ENCODE data around the gene SH2D3C.
A peak's percentile ranks its signal among the peaks of the same experiment; 100 is the strongest.

The SH2D3C gene

DNA sequence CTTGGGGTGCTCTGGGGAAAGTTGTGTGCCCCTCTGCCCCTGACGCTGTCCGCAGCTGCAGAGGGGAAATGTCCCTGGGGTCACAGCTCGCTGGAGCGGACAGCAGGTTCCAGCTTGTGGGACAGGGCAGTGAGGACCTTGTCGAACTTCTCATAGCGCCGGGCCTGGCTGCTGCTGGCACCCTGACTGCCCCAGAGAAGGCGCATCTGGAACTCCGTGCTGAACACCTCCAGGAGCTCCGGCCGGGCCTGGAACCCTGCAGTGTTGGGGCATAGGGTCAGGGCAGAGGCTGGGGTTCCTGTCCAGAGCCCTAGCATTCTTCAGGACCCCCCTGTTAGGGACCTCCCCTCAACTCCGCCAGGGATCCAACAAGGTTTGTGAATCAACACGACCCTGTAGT, 39.8 kb downstream of the SH2D3C start:
- DNase-seq: no peak

DNA sequence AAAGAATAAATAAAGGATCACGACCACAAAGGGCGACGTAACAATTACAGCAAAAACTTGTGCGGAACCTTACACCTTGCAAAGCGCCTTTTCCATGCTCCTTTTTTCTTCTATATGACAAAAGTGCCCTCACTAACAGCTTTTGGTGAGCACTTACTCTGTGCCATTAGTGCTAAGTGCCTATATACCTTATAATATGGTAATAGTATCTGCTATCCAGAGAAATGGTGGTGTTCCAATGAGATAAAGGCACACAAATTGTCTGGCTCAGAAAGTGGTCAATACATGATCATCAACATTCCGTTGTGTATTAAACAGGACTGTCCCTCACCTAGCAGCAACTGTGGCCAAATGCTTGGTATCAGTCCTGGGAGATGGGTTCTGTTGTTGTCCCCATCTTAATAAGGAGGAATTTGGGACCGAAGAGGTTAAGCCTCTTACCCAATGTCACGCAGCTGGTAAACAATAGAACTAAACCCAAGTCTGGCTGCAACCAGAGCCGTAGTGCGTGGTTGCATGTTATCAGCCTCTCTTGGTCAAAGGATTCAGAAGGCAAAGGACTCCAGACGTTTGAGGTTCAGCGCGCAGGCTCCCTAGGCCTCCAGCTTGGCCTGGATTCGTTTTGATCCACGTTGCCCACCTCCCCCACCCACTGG, 42.8 kb downstream of the SH2D3C start:
- DNase-seq: no peak

DNA sequence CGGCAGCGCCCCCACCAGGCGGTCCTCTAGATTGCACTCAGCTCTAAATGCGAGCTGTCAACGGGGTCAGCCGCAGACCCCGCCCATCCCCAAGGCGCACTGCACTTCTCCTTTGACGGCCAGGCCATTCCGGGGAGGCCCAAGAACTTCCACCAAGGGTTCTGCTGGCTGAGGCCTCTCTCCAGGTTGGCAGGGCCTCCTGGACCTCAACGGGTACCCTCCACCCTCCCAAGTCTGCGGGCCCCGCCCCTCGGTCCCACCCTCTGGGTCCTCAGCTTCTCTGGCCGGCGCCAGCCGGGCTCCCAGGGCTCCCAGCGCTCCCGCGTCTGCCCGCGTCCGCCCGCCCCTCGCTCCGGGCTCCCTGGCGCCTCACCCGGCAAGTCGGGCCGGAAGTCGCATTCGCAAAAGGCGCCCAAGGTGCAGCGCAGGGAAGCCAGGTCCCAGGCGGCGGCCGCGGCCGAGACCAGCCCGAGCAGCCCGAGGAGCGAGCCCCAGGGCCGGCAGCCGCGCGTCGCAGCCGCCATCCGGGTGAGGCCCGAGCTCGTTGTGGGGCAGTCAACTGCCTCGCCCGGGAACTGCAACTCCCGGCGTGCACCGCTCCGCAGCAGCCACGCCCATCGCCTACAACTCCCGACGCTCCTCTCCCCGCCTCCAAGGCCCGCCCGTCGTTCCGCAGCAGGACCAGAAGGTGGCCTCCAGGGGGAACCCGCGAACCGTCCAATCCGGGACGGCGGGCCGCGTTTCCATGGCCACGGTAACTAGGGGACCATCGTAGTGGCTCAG, 43.5 kb downstream of the SH2D3C start, which contains the start of gene TOR2A:
TOR2A (minus strand) TSS at position 548 of the 783 bp plus-strand sequence; CDS start at position 524, 24 bp downstream.
- DNase-seq: peak; percentile 92

DNA sequence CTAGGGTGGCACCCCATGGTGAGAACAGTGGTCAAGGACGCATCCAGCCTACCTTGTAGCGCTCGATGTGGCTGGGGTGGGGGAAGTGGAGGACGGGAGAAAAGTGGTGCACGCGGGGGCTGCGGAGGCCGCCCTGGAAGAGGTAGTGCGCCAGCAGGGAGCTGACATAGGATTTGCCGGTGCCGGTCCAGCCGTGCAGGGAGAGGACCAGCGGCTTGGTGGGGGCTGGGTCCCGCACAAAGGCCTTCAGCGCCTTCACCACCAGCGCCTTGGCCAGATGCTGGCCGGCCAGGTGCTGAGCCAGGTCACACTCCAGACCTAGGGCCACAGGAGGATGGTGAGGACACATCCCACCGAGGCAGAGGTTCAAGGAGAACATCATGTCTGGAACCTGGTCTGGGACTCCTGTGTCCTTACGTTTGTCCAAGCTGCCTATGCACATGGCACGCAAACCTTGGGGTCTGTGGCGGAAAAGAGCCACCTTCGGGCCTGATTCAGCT, 44.2 kb downstream of the SH2D3C start:
- DNase-seq: no peak

DNA sequence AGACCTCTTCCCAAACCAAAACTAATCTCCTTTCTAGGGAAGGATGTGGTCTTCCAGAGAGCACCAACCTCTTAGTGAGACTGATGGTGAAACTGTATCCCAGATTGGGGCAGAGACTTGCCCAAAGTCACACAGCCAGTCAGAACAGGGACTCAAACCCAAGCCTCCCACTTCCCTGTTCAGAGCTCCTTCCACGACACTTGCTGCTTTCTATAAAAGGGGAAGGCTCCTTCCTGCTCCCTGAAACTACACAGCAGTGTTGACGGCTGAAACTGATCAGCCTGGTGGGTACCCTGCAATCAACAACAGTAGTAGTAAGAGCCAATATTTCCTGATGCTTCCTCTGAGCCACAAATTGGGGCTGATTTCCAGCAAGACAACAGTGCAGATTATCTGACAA, 44.9 kb downstream of the SH2D3C start:
- DNase-seq: no peak

DNA sequence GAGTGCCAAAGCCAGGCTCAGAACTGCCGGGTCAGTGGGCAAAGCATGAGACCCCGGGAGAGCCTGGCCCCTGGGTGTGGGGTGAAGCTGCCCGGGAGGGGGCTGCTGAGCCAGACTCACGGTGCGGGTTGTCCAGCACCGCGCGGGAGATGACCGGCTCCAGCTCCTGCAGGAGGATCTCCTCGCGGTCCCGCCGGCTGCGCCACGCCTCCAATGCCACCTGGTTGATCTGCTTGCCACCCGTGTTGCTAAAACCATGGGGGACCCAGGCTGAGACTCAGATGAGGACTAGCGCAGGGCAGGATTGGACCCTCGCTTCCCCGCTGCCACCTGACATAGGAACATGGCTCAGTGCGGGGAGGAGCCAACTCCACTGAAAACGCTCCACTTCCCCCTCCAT, 46.0 kb downstream of the SH2D3C start:
- DNase-seq: no peak

DNA sequence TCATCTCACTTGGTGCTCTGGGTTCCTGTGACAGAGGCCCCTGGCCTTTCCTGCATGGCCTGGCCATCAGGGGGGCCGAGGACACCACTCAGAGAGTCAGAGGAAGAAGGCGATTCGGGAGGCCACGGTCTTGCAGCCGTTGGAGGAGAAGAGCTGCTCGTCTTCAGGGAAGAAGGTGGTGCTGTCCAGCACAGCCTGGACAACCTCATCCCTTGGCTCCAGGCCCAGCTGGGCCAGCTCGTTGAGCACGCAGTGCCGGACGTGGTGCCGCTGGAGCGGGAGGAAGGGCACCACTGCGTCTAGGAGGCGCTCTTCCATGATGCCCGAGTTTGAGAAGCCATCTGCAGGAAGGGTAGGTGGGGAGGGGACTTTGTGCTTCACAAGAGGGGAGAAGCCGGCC, 46.5 kb downstream of the SH2D3C start:
- DNase-seq: no peak

DNA sequence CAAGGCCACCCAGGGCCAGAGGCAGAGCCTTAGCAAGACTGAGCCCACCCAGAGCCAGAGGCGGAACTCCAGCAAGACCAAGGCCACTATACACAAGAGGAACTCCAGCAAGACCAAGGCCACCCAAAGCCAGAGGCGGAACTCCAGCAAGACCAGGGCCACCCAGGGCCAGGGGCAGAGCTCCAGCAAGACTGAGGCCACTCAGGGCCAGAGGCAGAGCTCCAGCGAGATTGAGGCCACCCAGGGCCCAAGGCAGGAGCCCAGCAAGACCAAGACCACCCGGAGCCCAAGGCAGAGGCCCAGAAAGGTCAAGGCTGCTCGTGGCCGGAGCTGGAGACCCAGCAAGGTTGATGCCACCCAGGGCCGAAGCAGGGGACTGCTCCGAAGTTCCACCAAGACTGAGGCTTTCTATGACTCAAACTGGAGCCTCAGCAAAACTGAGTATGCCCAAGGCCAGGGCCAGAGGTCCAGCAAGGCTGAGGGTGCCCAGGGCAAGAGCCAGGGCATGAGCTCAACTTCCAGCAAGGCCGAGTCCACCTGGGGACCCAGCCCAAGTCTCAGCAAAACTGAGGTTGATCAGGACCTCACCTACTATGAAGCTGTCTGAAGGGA, 47.6 kb downstream of the SH2D3C start:
- no peak for DNase-seq

DNA sequence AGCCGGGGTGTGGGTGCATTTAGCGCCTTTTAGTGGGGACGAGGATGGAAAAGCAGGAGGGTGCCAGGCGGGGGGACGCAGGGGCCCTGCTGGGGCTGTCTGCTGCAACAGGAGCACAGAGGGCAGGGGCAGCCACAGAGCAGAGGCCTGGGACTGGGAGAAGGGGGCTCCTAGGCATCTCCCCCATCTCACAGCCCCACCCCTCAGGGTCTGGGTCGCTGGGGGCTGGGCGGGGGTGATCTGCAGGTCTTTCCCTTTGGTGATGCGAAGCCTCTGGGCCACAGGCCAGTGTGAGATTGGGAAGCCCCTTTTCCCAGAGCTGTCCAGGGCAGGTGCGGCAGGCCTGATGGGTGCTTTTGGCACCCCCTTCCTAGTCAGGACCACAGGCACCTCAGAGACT, 48.2 kb downstream of the SH2D3C start:
- no peak for DNase-seq

DNA sequence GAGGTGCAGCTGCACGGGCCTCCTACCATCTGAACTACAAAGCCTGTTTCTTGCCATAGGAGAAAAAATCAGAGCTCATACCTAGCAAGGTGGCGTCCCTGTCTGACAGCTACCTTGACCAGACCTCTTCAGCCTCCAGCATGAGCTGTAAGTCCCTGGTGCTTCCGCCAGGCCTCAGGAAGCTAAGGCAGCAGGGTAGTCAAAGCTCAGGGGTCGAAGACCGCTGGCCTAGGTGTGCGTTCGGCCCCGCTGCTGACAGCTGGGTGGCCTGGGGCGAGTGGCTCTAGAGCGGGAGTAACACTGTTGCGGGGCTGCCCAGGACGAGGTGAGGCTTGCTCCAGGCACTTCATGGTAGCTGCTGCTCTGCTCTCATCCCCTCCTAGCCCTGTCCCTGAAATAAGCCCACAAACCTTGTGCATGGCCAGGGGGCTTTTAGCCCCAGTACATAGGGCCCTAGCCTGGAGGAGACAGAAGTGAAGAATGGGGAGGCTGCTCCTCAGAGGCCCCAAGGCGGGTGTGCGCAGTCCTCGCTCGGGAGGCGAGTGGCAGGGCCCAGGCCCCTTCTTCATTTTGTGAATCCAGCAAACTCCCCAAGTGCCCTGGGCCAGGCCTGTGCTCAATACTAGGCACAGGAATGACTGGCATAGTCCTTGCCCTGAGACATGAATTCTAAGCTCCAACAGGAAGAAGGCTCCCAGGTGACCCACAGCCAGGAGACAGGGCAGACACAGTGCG, 48.8 kb downstream of the SH2D3C start:
- no peak for DNase-seq

DNA sequence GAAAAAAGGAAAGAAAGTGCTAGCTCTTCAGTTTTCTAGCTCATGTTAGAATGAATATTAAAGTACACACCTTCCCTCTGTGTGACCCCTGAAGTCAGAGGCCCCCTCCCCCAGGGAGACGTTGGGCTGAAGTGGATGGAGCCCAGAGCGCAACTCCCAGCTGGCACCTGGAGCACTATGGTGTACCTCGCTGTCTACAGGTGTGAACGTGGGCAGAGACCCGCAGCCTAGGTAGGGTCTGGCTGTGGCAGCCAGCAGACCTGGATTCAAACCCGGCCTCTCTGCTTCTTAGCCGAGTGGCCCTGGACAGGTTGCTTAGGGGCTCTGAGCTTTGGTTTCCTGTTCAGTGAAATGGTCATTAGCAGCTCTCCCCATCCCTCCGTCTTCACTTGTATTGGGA, 49.7 kb downstream of the SH2D3C start:
- no peak for DNase-seq

DNA sequence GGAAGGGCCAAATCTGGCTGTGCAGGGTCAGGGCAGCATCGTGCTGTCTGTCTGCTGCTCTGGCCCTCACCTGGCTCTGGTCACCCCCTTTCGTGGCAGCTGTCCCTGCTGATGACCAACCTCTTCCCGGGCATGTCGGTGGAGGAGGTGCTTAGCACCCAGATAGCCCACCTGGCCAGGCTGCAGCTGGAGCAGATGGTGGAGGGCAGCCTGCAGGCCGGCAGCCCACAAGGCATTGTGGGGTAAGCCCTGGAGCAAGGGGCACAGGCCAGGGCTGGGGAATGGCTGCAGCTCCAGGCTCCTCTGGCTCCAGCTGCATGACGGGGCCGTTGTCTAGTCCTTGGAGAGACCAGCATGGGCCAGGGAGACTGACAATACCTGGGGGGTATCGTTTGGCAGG, 51.6 kb downstream of the SH2D3C start:
- no peak for DNase-seq

DNA sequence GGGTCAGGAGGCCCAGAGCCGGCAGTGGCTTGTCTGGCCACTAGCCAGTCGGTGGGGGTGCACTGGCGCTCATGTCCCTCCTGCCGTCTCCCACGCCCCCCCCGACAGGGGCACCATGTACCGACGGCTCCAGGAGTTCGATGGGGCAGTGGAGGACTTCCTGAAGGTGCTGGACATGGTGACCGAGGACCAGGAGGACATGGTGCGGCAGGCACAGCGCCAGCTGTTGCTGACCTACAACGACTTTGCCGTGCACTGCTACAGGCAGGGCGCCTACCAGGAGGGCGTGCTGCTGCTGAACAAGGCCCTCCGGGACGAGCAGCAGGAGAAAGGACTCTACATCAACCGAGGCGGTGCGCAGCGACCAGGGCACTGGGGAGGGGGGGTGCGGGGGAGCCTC, 54.5 kb downstream of the SH2D3C start:
- DNase-seq: no peak

DNA sequence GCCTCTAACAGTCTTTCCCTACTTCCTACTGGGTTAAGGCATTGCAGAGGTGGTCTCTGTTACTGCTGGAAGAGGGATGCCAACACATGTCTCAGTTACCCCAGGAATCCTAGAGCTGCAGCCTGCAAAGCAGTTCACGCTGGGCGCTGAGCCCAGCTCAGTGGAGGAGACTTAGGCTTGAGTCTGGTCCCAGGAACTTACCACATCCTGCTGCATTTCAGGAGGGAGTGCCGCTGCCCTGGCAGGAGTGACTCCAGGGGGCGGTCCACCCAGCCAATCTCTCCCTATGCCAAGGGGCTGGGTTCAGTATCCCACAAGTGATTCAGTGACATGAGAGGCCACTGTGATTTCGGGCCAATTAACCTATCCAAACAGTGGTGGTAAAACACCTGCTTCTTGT, 55.0 kb downstream of the SH2D3C start:
- no peak for DNase-seq

DNA sequence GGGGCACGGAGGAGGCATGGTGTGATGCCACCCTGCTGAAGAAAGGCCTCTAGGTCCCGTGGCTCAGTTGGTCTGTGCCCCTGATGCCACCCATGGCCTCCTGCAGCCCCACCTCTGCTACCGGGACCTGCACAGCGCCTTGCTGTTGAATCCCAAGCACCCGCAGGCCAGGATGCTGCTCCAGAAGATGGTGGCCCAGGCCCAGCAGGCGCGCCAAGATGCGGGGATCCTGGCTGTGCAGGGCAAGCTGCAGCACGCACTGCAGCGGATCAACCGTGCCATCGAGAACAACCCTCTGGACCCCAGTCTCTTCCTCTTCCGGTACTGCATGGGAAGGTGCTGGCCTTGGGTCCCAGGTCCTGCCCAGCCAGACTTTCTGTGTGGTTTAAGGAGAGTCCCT, 55.5 kb downstream of the SH2D3C start:
- DNase-seq: no peak

DNA sequence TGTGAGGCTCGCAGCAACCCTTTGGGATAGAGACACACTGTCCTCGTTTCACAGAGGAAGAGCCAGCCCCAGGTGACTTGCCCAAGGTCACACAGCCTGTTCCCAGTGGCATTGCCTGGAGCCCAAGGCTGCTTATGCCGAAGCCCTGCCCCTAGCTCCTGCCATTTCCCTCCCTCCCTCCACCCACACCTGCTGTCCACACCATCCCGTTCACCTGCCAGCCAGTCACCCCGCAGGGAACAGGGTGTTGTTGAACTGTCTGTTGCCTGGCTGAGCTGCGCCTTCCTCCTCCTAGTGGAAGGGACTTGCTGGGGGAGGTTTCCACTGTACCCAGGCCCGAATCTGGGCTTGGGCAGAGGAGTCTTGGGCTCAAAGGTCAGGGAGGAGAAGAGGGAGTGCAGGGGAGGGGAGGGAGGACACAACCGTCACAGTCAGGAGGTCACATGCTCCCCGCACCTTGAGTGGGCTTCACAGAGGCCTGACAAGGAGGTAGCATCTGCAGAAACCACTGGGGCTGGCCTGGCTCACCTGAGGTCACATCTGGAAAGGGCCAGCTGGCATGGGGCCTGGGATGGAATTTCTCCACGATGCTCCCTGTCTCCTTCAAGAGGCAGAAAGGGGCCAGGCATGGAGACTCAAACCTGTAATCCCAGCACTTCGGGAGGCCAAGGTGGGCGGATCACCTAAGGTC, 56.3 kb downstream of the SH2D3C start:
- DNase-seq: no peak

DNA sequence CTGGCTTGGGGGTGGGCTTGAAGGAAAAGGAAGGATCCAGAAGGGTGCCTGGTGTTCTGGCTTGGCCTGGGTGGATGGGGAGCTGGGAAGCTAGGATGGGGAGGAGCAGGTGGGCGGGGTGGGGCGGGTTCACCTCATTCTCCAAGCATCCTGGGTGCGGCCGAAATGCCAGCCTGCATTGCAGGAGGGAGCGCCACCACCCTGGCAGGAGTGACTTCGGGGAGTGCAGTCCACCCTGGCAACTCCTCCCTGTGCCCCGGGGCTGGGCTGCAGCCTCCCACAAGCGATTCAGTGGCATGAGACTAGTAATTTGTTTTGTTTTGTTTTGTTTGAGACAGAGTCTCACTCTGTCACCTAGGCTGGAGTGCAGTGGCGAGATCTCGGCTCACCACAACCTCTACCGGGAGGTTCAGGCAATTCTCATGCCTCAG, 57.1 kb downstream of the SH2D3C start:
- DNase-seq: no peak

DNA sequence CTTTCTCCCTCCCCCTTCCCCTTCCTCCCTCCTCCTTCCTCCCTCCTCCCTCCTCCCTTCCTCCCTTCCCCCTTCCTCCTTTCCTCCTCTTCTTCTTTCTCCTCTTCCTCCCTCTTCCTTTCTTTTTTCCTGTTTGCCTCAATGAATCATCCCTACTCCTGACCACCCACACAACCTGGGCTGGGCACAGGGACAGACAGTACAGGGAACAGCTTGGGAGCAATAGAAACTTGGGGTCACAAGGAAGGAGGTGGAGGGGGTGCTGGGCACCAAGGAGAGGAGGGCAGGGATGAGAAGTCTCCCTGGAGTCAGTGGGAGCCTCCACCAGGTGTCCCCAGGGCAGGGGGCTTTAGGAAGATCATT, 57.6 kb downstream of the SH2D3C start:
- no peak for DNase-seq

DNA sequence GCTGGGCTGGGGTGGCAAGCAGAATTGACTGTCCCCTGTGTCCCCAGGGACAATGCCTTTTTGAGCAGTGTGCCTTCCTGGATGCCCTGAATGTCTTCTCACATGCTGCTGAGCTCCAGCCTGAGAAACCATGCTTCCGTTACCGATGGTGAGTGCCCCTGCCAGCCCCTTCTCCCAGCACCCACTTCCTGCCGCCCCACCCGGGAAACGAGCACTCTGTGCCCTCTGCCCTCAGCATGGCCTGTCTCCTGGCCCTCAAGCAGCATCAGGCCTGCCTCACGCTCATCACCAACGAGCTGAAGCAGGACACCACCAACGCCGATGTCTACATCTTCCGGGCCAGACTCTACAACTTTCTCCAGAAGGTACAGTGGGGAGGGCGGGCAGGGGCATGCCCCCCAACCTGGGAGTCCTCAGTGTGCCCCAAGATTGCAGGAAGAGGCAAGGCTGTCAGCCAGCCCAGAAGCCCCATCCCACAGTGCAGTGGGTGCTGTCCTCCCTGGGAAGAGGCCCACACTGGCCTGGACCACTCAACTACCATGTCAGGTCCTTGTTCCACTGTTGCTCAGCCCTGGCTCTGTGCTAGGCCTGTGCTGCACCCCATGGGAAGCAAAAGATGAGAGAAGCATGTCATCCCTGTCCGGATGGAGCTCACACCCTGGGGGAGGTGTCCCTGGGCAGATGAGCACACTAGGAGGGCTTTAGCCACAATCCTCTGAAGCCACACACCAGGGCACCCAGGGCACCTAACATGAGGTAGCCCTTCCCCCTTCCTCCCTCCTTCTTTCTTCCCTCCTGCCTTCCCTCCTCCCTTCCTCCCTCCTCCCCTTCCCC, 58.2 kb downstream of the SH2D3C start:
- no peak for DNase-seq

DNA sequence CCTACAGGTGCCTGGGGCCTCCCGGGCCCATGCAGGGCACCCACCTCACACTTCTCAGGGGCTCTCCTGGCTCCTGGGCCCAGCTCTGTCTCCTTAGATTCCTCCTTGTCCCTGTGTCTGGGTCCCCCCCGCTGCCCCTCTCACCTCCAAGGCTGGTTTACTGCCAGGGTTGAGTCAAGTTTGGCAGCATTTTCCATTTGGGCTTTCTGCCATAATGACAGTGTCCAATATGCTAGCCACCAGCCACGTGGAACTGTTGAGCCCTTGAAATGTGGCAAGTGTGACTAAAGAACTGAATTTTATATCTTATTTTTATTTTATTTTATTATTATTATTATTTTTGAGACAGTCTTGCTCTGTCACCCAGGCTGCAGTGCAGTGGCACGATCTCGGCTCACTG, 60.7 kb downstream of the SH2D3C start:
- DNase-seq: no peak

DNA sequence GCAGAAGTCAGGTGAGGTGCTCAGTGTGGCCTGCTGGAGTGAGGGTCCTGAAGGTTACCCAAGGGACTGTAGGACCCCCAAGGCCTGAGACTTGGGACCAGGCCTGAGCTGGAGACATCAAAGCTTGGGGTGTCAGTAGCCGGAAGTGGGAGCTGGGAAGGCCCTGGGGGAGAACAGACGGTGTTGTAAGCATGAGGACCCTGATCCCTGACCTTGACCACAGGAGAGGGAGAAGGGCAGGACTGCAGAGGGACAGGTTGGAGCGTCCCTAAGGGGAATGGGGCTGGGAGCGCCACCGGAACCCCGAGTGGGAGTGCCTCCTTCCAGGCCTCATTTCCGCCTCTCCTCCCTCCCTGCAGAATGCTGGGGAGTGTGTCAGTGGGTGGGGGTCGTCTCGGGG, 62.1 kb downstream of the SH2D3C start:
- no peak for DNase-seq
